GM18520 (cell line): ENCODE results near the gene ADARB2.
"Not testable (repeated sequence)": the region's sequence is repeated elsewhere in the genome, so short reads cannot be mapped to it uniquely, and the experiment has no call there.

Experiments used
- ATAC-seq: cut with Tn5 transposase; IDR thresholded peaks from one replicate; pipeline ENCODE4 v1.9.1; 2021; ENCODE audit not compliant: unreplicated experiment

The ADARB2 gene

DNA sequence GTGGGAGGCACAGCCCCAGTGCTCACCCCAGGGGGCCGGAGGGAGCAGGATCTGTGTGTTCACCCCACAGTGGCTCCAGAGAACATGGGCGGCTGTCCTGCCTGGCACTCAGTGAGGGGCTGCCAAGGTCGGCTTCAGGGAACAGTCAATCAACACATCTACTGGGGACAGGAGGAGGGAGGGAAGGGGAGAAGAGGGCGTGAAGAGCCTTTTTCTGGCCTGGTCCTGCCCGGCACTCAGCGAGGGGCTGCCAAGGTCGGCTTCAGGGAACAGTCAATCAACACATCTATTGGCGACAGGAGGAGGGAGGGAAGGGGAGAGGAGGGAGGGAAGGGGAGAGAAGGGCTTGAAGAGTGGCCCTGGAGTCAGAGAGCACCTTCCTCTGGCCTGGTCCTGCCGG lies 184.9 kb downstream of the ADARB2 start:
- no peak for ATAC-seq

DNA sequence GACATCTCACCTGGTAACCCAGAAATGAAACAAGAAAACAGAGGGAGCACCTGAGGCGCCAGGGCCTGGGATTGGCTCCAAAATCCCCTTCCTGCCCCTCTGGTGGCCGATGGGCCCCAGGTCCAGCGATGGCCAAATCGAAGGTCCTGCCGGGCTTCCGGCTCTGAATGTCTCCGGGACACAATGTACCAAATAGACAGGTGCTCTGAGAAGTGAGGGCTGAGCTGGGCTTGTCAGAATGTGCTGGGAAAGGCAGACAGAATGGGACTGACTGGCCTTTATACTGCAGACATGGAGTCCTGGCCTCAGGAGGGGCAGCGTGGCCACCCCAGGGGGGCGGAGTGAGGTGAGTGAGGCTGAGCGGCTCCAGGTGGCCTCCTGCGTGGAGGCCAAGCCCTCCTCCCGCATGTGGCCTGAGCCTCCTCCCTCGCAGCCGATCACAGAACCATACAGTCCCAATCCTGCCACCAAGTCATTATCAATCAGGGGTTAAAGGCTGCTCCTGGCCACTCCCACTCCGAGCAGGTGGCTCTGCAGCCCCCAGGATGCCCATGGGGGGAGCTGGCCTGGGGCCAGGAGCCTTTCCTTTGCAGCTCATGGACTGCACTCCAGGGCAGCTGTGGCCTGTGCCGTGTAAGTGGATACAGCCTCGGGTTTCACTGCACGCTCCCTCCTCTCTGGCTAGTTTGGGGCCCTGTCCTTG lies 185.5 kb downstream of the ADARB2 start:
- ATAC-seq, result no peak

DNA sequence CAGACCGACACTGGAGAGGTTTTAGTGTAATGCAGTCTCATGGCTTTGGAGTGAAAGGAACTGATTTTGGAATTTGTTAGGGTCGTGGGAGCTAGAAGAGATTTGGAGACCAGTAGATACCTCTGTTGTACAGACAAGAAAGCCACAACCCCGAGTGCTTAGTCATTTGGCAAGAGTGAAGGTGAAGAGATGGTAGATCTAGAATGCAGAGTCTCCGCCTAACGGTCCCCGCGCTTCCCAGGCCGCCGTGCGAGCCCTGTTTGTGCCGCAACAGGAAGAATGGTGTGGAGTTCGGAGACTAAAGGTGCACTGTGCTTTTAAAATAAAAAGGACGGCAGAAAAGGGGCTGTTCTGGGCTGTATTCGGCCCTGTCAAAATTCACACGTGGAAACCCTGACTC lies 186.7 kb downstream of the ADARB2 start:
- ATAC-seq, result no peak

DNA sequence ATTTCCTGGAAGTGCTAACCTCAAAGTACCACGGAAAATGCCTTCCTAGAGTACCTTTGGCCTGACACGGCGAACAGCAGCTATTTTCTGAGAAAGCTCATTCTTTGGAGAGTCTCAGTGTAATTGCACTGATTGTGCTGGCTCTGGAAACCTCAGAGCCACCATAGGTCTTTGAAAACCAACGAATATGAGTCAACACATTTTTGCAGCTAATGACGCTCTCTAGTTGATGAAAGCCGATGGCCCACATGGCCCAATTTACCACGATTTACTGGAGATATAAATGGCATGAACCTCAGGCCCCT lies 187.1 kb downstream of the ADARB2 start:
- no peak for ATAC-seq

DNA sequence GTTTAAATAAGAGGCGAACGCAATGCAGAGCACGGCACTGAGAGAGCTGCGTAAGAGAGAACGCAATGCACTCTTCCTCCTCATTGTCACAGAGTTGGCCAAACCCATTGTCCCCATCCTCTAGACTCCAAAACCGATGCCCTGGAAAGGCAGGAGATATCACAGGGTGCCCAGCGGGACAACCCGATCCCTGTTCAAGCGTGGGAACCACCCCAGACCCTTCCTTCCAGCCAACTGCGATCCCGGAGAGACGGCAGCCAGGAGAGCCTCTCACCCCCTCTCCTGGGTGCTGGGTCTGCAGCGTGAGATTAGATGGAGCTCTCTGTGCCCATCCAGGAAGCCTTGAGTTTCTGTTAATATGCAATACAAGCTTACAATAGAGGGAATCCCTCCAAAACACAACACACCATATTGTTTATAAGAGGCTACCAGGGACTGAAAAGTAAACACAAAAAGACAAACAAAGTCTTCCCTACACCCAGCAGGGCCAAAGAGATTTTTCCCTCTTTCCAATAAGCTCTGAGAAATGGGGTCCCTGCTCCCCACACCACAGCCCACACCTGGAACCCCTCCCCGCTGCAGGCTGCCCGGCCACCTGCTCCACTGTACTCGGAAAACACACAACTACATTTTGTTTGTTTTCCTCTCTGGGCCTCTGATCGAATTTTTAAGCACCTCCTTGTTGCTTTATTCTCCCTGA lies 187.6 kb downstream of the ADARB2 start:
- no peak for ATAC-seq

DNA sequence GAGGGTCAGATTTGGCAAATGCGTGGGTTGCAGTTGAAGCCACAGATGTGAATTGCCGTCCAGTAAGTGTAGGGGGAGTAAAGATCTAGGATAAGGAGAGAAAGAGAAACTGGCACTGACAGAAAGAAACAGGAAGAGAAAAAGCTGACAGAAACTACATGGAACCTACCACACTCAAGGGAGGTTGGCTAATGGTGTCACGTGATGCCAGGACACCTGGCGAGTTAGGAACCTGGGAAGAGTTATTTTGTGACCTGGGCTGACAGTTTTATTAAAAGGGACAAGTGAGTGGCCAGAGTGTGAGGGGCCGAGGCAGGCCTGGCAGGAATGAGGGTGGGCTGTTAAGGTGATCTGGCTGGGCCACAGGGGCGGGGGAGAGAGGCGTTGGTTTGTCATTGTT lies 188.7 kb downstream of the ADARB2 start:
- ATAC-seq, result no peak

DNA sequence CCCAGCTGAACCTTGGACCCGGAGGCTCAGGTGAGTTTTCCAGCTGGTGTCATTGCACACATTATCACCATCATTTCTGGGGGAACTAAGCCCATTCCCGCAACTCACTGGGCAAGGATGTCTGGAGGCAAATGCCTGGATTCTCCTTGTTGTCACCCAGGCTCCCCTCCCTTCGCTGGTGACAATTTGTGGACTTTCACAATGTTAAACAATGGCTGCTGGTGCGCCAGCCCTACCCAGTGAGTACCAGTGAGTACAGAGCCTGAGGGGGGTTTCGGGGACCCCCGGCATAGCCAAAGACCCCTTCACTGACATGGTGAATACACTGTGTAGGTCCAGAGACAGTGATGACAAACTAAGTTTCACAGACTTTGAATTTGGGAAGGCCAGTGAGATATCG lies 189.2 kb downstream of the ADARB2 start:
- ATAC-seq, result no peak

DNA sequence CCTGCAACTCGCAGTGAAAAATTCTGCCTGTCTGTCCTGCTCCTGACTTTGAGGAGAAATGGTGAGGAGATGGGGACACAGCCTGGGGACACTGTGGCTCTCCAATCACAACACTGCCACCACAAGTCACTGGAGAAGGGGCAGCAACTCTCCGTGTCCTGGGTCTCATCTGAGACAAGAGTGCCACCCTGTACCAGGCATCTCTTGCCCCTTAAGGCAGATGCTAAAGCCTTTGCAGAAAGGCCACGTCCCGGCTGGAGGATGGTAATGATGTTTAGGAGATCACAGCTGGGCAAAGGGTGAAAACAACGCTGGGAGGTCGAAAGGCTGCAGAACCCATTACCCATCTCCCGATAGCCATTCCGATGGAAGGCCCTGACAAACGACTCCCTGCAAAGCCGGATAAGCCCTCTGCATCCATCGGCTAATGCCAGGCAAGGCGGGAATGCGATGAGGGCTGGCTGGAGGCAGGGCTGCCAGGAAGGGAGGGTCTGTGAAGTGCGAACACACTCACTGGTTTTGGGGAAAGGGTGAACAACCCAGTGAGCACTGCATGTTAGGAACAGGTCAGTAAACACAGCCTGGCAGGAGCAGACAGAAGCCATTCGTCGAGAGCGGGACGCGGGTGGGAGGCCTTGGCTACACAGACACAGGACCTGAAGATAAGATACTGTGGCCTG lies 190.8 kb downstream of the ADARB2 start:
- ATAC-seq, result no peak

DNA sequence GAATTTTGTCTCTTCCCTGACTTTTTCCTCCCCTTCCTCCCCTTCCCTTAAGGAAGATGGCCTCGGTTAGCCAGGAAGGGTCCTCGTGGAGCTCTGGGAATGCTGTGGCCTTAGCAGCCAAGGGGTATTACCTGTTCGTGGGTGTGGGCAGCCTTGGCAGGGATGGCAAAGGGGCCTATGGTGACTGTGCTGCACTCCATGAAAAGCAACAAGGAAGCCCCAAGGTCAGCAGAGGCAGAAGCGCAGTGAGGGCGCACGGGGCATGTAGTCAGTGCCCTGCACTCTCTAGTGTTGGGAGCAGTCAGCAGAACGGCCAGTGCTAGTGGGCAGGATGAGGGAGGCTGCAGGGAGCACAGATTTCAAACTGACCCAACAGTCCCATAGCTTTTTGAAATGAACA lies 191.8 kb downstream of the ADARB2 start:
- ATAC-seq, result no peak

DNA sequence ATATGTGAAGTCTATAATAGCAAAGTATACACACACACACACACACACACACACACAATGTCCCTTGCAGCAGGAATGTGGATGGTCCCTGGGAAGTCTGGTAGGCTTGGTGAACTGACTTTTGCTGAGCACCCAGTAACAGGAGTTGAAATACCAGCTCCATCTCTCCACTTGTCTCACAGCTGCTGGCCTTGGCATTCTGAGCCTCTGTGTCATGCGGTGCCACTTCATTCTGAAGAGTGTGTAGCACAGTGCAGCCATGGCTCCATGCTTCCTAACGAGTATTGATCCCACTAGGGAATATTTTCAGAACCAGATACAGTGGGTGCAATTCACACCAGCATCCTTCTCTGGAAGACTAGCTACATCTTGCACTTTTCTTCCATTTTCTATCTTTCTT lies 192.4 kb downstream of the ADARB2 start:
- no peak for ATAC-seq

DNA sequence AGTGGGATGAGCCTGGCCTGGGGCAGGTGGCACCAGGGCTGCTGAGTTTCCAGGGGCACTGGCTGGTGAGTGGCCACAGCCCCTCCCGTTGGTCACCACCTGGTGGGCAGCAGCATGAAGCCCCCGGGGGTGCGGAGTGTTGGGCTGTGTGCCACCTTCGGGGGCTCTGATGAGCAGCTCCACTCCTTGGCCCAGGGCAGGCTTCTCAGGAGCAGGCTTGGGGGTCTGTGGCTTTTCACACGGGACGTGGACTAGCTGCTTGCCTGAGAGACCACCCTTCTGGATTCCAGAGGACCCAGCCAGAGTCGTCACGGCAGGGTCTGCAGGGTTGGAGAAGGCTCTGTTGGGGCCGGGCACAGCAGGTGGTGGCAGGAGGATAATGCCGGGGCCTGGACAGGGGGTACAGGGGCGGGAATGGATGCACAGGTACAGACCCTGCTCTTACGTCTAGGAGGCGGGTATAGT lies 193.1 kb downstream of the ADARB2 start:
- ATAC-seq, result no peak

DNA sequence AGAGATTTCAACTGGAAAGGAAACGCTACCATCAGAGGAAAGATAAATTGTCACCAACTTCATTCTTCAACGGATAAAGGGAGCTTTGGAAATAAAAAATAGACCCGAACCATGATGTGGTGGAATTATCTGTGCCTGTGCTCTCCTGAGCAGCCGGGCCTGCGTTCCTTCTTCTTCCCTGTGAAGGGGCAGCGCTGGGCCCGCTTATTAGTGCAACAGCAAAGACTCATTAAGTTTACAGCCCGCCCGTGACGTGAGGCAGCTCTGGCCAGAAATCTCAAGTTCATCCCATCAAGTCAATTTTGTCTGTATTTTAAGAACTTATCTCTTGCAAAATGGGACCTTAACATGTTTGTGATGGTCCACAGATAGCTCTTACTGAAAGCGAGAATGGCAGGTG lies 193.7 kb downstream of the ADARB2 start:
- ATAC-seq, result no peak

DNA sequence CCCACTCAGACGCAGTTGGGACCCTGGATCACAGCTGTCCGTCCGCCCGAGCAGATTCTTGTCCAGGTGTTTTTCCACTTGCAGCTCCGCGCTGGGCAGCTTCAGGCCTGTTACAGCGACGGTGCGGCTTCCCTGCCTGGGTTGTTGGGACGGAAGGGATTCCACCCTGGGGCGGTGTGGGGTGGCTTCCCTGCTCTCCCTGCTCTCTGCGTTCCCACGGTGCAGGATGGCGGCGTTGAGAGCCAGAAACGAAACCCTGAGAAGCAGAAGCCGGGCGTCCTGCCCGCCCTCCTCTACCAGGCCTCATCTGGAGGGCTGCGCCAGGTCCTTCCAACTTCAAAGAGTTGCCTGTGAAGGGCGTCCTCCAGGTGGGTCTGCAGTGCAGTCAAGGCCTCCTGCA lies 194.4 kb downstream of the ADARB2 start:
- ATAC-seq, result no peak

DNA sequence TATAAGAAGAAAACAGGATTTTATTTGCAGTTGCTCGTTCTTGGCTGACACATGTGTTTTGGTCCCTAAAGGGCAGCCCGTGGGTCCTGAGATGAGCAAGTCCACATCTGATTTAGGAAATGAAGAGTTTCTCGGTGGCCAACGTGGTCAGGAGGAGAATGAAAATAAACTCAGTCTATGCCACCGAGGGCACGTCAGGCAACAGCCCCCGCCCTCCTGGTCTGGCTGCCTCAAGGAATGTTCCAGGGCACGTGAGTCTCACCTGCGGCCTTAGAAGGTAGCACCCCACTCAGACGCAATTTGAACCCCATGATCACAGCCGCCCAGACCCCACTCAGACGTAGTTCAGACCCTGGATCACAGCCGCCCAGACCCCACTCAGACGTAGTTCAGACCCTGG lies 197.2 kb downstream of the ADARB2 start:
- ATAC-seq, result no peak

DNA sequence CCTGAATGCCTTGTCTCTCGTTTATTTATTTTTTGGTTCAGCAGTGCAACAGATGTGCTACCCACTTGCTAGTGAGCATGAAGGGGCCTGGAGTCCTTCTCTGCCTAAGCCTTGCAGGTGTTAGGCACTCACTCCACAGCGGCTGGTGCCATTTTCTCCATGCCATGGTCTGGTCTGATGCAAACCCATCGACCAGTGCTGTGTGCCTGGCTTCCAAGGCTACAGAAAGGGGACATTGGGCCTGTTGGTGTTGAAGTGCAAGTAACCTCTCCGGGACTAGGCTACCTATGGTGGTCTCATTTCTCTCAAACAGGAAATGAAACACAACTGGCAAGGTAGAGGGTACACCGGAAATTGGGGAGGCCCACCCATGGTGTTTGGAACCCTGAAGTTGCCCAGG lies 198.1 kb downstream of the ADARB2 start:
- no peak for ATAC-seq

DNA sequence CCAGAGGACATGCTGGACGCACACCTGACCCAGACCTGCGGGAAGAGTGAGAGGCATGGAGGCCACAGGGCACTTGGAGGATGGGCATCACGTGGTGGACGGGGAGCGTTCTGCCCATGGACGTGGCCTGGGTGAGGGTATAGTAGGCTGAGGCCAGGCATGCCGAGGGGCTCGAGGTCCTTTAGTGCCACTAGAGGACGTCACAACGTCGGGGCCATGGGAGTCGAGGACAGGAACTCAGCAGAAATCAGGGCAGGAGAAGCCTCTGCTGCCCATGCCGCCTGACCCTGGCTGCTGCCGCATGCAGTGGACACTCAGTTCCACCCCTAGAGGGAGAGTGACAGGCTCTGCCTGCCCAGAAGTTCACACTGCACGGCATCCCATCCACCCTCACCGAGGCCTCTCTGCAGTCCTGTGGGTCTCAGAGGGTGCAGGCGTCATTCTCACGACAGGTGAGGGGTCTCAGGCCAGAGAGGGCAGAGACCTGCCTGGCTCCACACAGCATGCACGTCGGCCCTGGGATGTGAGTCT lies 198.7 kb downstream of the ADARB2 start:
- ATAC-seq, result no peak

DNA sequence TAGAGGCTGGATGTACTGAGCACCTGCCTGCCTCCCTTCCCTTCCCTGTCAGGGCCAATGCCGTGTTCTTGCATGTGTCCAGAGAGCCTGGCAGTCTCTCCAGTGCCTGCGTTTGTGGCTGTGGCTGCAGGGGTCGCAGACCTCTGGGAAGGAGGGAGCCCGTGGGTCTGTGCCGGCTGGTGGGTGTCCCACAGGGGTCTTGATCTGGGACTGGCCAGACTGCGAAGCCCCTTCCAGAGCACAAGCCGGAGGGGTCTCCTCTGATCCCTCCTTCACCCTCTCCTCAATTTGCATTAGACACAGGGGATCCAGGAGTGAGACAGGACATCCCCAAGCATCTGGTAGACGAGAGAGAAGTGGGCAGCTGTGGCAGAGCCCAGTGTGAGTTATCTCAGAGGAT lies 199.2 kb downstream of the ADARB2 start:
- no peak for ATAC-seq

DNA sequence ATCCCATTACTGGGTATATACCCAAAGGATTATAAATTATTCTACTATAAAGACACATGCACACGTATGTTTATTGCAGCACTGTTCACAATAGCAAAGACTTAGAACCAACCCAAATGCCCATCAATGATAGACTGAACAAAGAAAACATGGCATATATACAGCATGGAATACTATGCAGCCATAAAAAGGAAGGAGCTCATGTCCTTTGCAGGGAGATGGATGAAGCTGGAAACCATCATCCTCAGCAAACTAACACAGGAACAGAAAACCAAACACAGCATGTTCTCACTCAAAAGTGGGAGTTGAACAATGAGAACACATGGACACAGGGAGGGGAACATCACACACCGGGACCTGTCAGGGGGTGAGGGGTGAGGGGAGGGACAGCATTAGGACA lies 199.9 kb downstream of the ADARB2 start:
- ATAC-seq, result not testable (repeated sequence)

DNA sequence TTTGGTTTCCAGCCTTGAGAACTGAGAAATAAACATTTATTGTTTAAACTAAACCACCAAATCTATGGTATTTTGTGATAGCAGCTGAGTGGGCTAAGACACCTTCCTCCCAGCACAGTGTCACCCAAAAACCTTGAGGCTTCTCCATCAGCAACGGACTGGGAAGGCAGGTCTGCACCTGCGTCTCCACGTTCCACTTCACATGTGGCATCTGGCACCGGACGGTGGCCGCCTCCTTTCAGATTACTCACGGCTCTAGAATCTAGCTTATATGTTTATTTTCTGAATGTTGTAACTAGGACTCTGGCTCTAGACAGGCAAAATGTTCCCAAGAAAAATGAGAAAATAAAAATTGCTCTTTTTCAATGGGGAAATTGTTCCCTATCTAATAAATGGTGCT lies 201.0 kb downstream of the ADARB2 start:
- ATAC-seq, result no peak

DNA sequence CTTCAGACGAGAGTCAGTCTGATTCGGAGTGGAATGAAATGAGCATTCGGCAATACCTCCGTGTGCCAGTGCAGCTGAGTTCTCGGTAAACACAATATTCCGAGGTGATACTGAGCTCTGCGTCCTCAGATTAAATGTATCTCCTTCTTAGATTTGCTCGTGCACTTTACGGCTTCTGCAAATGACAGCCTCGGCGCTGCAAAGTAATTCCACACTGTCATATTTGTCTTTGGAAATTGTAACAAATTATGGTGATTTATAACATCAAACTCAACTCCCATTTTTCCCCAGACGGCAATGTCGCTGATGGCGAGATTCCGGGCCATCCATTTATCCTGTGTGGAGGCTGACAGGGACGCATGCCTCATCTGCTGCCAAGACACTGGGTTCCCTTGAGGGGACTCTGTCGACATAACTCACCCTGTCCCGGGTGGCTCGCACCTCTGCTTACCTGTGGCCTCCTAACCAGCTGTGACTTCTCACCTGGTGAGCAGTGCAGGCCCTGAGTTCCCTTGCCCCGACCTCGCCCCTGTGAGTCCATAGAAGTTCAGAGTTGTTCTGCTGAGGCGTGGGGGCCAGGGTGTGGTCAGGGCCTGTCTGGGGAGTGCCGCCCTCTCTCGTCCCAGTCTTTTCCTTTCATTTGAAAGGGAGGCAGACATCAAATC lies 201.9 kb downstream of the ADARB2 start:
- no peak for ATAC-seq

DNA sequence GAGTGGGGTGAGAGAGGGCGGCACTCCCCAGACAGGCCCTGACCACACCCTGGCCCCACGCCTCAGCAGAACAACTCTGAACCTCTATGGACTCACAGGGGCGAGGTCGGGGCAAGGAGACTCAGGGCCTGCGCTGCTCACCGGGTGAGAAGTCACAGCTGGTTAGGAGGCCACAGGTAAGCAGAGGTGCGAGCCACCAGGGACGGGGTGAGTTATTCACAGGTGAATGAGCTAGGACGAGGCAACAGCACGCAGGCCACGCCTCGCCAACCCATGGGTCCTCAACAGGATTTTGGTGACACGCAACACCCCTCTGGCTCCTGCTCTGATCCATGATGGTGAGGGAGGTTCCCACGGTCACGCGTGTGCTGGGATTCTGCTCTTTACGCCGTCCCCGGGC lies 202.5 kb downstream of the ADARB2 start:
- ATAC-seq, result no peak

DNA sequence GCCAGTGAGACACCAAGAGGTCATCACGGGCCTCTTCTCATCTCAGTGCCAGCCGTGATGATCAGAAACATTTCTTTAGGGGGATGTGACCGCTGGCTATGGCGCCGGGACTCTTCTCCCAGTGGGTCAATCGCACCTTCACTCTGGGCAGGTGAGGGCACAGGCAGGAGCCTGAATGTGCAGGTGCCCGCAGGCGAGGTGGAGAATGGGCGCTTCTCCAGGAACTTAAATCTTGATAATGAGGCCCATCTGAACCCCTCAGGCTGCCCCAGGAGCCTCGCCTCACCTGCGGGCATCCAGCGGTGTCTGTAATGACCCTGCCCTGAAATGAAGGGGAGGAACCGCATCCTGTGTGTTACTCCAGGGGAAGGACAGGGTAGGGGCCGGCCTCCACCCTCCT lies 204.7 kb downstream of the ADARB2 start:
- no peak for ATAC-seq
